ENCODE measurements around the gene CCDC88A. TPM values are rescaled to one million over a fixed set of nuclear protein-coding genes. Genes with fewer than 3 reads are reported as not detected.
"Not testable (repeated sequence)": the region's sequence is repeated elsewhere in the genome, so short reads cannot be mapped to it uniquely, and the experiment has no call there.

Gene CCDC88A
- polyA plus RNA-seq, 1 experiment, result 18.7 TPM

DNA sequence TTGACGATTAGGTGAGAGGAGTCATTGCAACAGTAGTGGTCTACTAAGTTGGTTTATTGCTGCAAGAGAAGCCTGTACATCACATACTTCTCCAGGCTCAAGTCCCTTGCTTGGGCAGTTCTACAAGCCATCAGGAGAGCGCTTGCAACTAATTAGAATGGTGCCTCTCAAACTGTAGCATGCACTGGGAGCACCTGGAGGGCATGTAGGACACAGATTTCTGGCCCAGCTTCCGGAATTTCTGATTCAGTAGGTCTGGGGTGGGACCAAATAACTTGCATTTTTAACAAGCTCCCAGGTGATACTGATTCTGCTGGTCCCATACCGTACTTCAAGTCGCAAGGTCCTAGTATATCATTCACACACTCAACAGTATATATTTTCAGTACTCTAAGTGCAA is 34.5 kb upstream of the CCDC88A start:
- CTCF ChIA-PET, result interaction anchor here (1.4 kb wide), 1 partner anchor 22 kb away, joined by 3 read pairs; no protein-coding TSS in a partner anchor

GRCh38 chr2:55452879-55453278 is 33.2 kb upstream of the CCDC88A start:
- CTCF ChIA-PET, result interaction anchor here (1.4 kb wide), 1 partner anchor 21 kb away, joined by 3 read pairs; no protein-coding TSS in a partner anchor
- DNase-seq (ENCODE audit: low read depth), result no peak
- no peak for TF ChIP-seq CTCF (IDR thresholded peaks at IDR 0.05; ENCODE audit: insufficient read depth, low read depth, low read length)
- POLR2A ChIA-PET, result no interaction called here
- H3K27me3 ChIP-seq (ENCODE audit: control insufficient read depth, insufficient read depth, low read length), result no peaks in the 10 kb centered on the region; the same call in 1 of the 2 replicates
- no peaks in the 10 kb centered on the region for H3K36me3 ChIP-seq (ENCODE audit: control insufficient read depth, insufficient read depth, low read length)
- no peak overlapping the region for H3K4me3 ChIP-seq (ENCODE audit: low read depth, low read length)

More for the DNA sequence above, 34.5 kb upstream of the CCDC88A start:
- Histone ChIP-seq H3K4me3 (ENCODE audit: low read depth, low read length) (no peak overlapping the region), H3K36me3 (ENCODE audit: control insufficient read depth, insufficient read depth, low read length) (no peaks in the 10 kb centered on the region), H3K27me3 (ENCODE audit: control insufficient read depth, insufficient read depth, low read length) (peaks cover 2% of the 10 kb centered on the region; the same call in 1 of the 2 replicates)
- no peak for TF ChIP-seq CTCF (IDR thresholded peaks at IDR 0.05; ENCODE audit: insufficient read depth, low read depth, low read length)
- DNase-seq (ENCODE audit: low read depth), result no peak
- POLR2A ChIA-PET, result no interaction called here

DNA sequence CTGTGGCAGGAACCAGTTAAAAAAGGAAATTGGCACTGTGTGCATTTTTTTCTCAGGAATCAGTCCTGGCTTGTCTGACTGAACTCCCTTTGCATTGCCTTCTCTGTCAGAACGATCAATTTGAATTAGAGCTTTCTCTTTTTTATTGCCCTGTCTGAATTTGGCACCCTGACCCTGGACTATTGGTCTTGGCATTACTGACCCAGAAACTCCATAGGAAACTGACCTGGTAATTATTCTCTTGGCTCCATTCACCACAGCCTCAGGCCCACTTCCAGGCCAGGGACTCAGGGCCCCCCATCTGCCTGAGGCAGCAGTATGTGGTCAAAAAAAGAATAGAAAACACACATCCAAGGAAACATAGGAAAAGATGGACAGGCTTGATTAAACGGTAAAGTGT is 32.0 kb upstream of the CCDC88A start:
- no peak for DNase-seq (ENCODE audit: low read depth)
- ChIA-PET POLR2A (no interaction called here), CTCF (no interaction called here)
- TF ChIP-seq CTCF (IDR thresholded peaks at IDR 0.05; ENCODE audit: insufficient read depth, low read depth, low read length), result no peak
- Histone ChIP-seq H3K36me3 (ENCODE audit: control insufficient read depth, insufficient read depth, low read length) (no peaks in the 10 kb centered on the region), H3K27me3 (ENCODE audit: control insufficient read depth, insufficient read depth, low read length) (no peaks in the 10 kb centered on the region; the same call in 1 of the 2 replicates), H3K4me3 (ENCODE audit: low read depth, low read length) (no peak overlapping the region)

DNA sequence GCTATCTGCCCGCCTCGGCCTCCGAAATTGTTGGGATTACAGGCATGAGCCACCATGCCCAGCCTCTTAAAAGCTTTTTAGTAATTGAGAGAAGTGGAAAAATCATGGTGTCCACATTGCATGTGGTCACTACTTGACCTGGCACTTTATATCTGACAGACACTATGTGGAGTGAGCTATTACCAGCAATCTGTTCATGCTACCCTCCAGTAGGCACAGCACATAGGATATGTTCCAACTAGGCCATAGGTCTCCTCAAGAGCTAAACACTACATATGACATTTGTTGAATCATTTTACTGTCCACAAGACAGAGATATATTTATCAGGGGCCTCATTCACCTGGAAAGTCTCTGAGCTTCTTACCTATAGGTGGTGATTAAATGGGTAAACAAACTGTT is 30.4 kb upstream of the CCDC88A start:
- H3K4me3 ChIP-seq (ENCODE audit: low read depth, low read length); DNase-seq (ENCODE audit: low read depth); H3K36me3 ChIP-seq (ENCODE audit: control insufficient read depth, insufficient read depth, low read length); H3K27me3 ChIP-seq (ENCODE audit: control insufficient read depth, insufficient read depth, low read length); CTCF ChIA-PET: not testable (repeated sequence)
- POLR2A ChIA-PET, result interaction anchor here (0.6 kb wide), 1 partner anchor 294 kb away, joined by 4 read pairs; no protein-coding TSS in a partner anchor

GRCh38 chr2:55442045-55442760 is 22.5 kb upstream of the CCDC88A start:
- H3K27me3 ChIP-seq (ENCODE audit: control insufficient read depth, insufficient read depth, low read length); H3K36me3 ChIP-seq (ENCODE audit: control insufficient read depth, insufficient read depth, low read length); DNase-seq (ENCODE audit: low read depth); POLR2A ChIA-PET; H3K4me3 ChIP-seq (ENCODE audit: low read depth, low read length): not testable (repeated sequence)
- CTCF ChIA-PET, result interaction anchor here (1.4 kb wide), 1 partner anchor 11 kb away, joined by 6 read pairs; no protein-coding TSS in a partner anchor

DNA sequence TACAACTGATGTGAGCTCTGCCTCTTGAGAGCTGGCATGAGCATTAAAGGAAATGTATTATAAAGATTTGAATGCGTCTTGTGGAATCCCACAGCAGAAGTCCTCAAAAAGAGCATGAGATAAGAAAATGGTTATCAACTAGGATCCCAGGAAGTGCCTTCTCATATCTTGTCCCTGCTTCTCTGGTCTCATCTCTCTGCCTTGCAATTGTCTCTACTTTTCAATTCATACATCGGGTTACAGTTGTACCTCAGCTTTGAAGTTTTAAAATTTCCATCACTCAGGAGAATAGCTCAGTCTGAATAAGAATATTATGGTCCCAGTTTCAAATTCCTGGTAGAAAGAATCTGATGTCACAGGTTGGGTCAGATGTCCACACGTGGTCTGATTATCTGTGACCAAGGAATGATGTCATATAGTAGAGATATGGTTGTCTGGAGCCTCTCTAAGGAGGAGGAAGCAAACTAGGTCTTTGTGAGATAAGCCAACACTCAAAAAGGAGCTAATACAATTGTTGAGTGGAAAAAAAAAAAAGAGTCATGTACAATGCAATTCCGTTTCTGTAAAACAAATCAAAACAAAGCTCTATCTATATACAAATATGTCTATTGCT is 21.7 kb upstream of the CCDC88A start:
- ChIA-PET CTCF (interaction anchor here (1.4 kb wide), 1 partner anchor 10 kb away, joined by 6 read pairs; no protein-coding TSS in a partner anchor), POLR2A (no interaction called here)
- no peak for TF ChIP-seq CTCF (IDR thresholded peaks at IDR 0.05; ENCODE audit: insufficient read depth, low read depth, low read length)
- no peak for DNase-seq (ENCODE audit: low read depth)
- no peak overlapping the region for H3K4me3 ChIP-seq (ENCODE audit: low read depth, low read length)
- no peaks in the 10 kb centered on the region; the same call in 1 of the 2 replicates for H3K27me3 ChIP-seq (ENCODE audit: control insufficient read depth, insufficient read depth, low read length)
- H3K36me3 ChIP-seq (ENCODE audit: control insufficient read depth, insufficient read depth, low read length), result no peaks in the 10 kb centered on the region
